NCI-H2196 treated with DMSO at 0.1 percent for 48 hours (cell line): ENCODE results near the gene SMOC2.
A peak's percentile ranks its signal among the peaks of the same experiment; 100 is the strongest.

Source experiments
- DNase-seq: peaks from one replicate; lab custom pipeline; 2025; ENCODE audit not compliant: unreplicated experiment; lab: John Stamatoyannopoulos, UW

The SMOC2 gene

GRCh38 chr6:168442646-168443045 lies 1.7 kb downstream of the SMOC2 start:
- no peak for DNase-seq

- DNase-seq: no peak
Measured at GRCh38 chr6:168447282-168447681, 6.3 kb downstream of the SMOC2 start.

DNA sequence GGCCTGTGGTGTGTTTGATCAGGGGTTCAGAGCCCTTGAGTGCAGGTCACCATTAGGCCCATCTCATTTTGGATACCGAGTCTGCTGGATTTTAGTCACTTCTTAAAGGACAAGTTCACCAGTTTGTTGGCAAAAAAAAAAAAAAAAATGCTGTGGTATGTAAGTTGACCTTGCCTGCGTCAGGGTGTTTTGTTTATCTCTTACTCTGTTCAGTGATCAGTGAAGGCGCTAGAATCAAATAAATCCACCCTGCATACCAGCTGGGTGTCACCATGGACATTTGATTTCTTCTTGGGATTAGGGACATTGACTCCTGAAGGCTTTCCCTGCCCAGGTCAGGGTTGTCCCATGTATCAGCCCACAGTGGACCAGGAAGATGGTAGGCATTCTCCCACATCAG lies 6.7 kb downstream of the SMOC2 start:
- DNase-seq: no peak

- no peak for DNase-seq
Measured at GRCh38 chr6:168448243-168448855, 7.4 kb downstream of the SMOC2 start.

DNA sequence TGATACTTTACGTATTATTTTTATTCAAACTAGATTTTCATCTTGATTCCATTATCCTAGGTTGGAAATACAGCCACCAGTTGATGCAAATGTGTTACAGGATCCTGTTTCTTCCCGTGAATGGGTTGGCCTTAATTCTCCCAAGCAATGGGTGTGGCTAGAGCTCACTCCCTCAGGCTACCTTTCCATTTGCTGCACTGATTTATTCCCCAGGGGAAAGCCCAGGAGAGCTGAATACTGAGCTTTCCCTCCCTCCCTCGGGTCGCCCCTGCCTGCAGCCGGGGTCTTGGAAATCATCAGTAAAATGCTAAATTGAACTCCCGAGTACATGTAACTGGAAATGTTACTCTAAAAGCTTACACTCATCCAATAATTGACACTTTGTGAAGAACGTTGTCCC lies 9.9 kb downstream of the SMOC2 start:
- no peak for DNase-seq

DNA sequence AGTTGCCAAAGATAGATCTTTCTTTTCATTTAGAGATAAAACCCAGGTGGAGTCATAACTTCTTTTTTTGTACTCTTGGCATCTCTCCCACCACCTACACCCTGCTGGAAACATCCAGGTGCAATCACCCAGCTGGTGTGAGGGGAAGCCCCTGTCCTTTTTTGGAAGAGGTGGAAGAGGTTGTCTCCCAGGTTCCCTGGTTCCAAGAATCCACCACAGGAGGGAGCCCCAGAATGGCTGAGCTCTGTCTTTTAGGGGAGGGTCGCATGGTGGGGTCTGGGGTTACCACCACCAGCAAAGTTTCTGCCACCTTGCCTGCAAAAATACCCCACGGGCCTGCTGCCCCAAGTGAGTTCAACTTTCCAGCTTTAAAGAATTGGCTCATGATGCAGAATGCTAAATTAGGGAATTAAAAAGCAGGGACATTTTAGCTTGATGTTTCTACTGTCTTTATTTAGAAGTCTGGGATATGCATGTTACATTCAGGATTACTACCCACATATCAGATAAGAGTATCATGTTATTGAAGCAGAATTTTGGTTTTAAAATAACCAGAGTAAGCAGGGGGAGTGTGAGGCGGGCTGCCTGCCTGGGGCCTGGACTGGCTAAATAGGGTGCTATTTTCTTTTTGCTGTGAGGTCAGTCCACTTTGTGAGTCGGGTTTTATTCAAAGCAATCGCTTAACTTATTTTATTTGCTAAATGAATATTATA lies 11.0 kb downstream of the SMOC2 start:
- DNase-seq: peak; percentile 6

- DNase-seq: no peak
Measured at GRCh38 chr6:168452685-168453377, 11.8 kb downstream of the SMOC2 start.

- no peak for DNase-seq
Measured at GRCh38 chr6:168455847-168456530, 15.0 kb downstream of the SMOC2 start.

- no peak for DNase-seq
Measured at GRCh38 chr6:168456907-168457652, 16.1 kb downstream of the SMOC2 start.

GRCh38 chr6:168457653-168457934 lies 16.6 kb downstream of the SMOC2 start:
- no peak for DNase-seq

DNA sequence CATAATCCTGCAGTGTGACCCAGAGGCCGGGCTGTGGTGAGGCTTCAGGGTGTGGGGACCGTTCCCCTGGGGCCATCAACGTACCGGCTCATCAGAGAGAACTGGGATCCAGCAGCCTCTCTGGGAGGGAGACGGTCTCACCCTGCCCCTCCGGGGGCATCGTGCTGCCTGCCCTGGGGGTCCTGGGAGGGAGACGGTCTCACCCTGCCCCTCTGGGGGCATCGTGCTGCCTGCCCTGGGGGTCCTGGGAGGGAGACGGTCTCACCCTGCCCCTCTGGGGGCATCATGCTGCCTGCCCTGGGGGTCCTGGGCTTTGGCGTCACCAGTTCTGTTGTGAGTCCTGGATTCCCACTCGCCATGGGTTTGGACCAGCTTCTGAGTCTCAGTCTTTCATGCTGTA lies 17.1 kb downstream of the SMOC2 start:
- no peak for DNase-seq

GRCh38 chr6:168459572-168459971 lies 18.6 kb downstream of the SMOC2 start:
- no peak for DNase-seq

GRCh38 chr6:168462289-168462853 lies 21.4 kb downstream of the SMOC2 start:
- DNase-seq: no peak

- DNase-seq: no peak
Measured at GRCh38 chr6:168464546-168464945, 23.6 kb downstream of the SMOC2 start.

- no peak for DNase-seq
Measured at GRCh38 chr6:168468045-168468444, 27.1 kb downstream of the SMOC2 start.

- DNase-seq: no peak
Measured at GRCh38 chr6:168469521-168469920, 28.5 kb downstream of the SMOC2 start.

DNA sequence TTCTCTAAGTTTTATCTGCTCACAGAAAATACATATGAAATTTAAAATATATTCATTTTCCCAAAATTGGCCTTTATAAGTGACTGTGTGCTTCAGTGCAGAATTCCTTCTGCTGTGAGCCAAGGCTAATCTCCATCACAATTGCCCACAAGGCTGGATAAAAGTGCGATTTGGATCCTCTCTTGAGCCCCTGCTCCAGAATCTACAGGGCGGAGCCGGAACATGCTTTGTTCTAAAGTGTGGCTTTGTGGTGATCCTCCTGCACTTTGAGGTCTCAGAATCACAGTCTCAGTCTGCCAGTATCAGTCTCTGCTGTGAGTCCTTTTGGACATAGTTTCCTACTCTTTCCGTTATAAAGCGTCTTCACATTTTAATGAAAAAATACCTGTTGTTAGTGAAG lies 28.9 kb downstream of the SMOC2 start:
- DNase-seq: no peak

GRCh38 chr6:168472363-168472762 lies 31.4 kb downstream of the SMOC2 start:
- no peak for DNase-seq

GRCh38 chr6:168473197-168473596 lies 32.2 kb downstream of the SMOC2 start:
- no peak for DNase-seq

DNA sequence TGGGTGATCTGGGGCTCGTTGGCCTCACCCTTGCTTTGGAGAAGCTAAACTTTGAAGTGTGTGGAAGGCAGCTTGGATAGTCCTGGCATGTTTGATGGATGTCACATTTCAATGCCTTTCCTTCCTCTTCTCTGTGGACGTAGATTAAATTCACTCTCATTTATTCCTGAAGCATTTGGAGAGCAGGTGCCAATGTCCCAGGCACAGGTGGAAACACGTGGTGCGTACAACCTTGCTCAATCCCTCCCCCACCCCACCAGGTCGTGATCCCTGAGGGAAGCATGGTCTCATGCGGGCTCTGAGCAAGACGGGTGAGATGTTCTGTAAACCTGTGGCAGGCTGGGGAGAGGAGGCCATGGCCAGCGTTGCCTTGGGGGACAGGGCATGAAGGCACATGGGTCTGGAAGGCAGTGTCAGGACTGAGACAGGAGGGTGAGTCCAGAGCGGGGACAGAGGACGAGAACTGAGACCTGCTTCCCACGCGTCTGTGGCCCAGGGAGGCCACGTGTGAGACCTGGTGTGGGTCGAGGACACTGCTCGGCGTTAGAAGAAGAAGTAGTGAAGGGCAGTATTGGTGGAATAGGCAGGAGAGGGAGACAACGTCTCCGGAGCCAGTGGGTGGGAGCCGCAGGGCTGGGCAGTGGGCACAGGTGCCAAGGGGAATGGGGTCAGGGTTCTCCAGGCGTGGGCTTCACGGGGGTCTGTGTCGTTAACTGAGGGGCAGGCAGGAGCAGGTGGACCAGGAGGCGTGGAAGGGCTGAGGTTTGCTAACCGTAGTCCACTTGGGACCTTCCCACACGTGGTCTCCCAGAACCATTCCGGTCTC lies 34.4 kb downstream of the SMOC2 start:
- no peak for DNase-seq
